Limb (tissue), 2 donors: ENCODE data around the gene SAMD10.

Source experiments
- DNase-seq, 2 donors: peaks; one replicate each; pipeline ENCODE4 v3.0.0-alpha.2; 2016; ENCODE audit errors: extremely low spot score in 2 of 2

Gene SAMD10

GRCh38 chr20:63957690-63958441 lies 21.6 kb downstream of the SAMD10 start:
- DNase-seq = no peak

GRCh38 chr20:63957004-63957689 lies 22.3 kb downstream of the SAMD10 start:
- DNase-seq = peak; percentile 69 to 74

GRCh38 chr20:63956664-63957003 lies 22.8 kb downstream of the SAMD10 start:
- DNase-seq = no peak

- DNase-seq = peak; percentile 89 to 90
These were observed 23.4 kb downstream of the SAMD10 start, which contains the start of gene UCKL1 for GRCh38 chr20:63955827-63956663. UCKL1 (minus strand) TSS chr20:63956416; CDS start chr20:63956372, 44 bp downstream.

- no peak for DNase-seq
These were observed 24.1 kb downstream of the SAMD10 start for GRCh38 chr20:63955281-63955826.

- DNase-seq = no peak
These were observed 25.5 kb downstream of the SAMD10 start for GRCh38 chr20:63953764-63954429.

- no peak for DNase-seq
These were observed 26.7 kb downstream of the SAMD10 start for GRCh38 chr20:63952769-63953168.

- no peak for DNase-seq
These were observed 27.3 kb downstream of the SAMD10 start for GRCh38 chr20:63952210-63952535.

- DNase-seq = no peak
These were observed 27.8 kb downstream of the SAMD10 start for GRCh38 chr20:63951398-63952209.

GRCh38 chr20:63950701-63951397 lies 28.6 kb downstream of the SAMD10 start:
- no peak for DNase-seq

GRCh38 chr20:63947638-63948456 lies 31.6 kb downstream of the SAMD10 start:
- DNase-seq = no peak

- DNase-seq = no peak
These were observed 32.3 kb downstream of the SAMD10 start for GRCh38 chr20:63946986-63947637.

GRCh38 chr20:63945921-63946920 lies 33.2 kb downstream of the SAMD10 start:
- DNase-seq = peak in 1 of 2 donors; percentile 29

- DNase-seq = peak in 1 of 2 donors; percentile 23
These were observed 34.3 kb downstream of the SAMD10 start for GRCh38 chr20:63945031-63945658.

- peak in 1 of 2 donors; percentile 33 for DNase-seq
These were observed 35.1 kb downstream of the SAMD10 start for GRCh38 chr20:63944078-63944941.

GRCh38 chr20:63943808-63944077 lies 35.7 kb downstream of the SAMD10 start:
- no peak for DNase-seq
